Subcutaneous abdominal adipose tissue (tissue), 5 donors: ENCODE results near the gene PRR7.

Experiments
- H3K27ac ChIP-seq: one replicate; pipeline ENCODE4 v1.7.0; 2013; ENCODE audit warnings: low read depth, mild to moderate bottlenecking, inconsistent platforms, low read length, moderate library complexity
- H3K27me3 ChIP-seq, 5 donors: one replicate each; pipeline ENCODE4 v1.7.0; 2013; ENCODE audit warnings: low read length in 5 of 5, inconsistent platforms in 1 of 5; ENCODE audit not compliant: control insufficient read depth in 5 of 5, insufficient read depth in 4 of 5
- H3K36me3 ChIP-seq, 5 donors: one replicate each; pipeline ENCODE4 v1.7.0; 2013; ENCODE audit warnings: low read length in 5 of 5; ENCODE audit not compliant: control insufficient read depth in 5 of 5, insufficient read depth in 5 of 5
- H3K4me1 ChIP-seq, 5 donors: one replicate each; pipeline ENCODE4 v1.7.0; 2013; ENCODE audit warnings: low read length in 5 of 5, mild to moderate bottlenecking in 3 of 5, moderate library complexity in 1 of 5; ENCODE audit not compliant: control insufficient read depth in 5 of 5, insufficient read depth in 5 of 5
- H3K4me3 ChIP-seq, 5 donors: one replicate each; pipeline ENCODE4 v1.7.0; 2013; ENCODE audit warnings: low read length in 5 of 5, low read depth in 1 of 5
- H3K9ac ChIP-seq, 5 donors: one replicate each; pipeline ENCODE4 v1.7.0; 2013; ENCODE audit warnings: low read length in 5 of 5, mild to moderate bottlenecking in 4 of 5, moderate library complexity in 3 of 5
- H3K9me3 ChIP-seq, 5 donors: one replicate each; pipeline ENCODE4 v1.7.0; 2013; ENCODE audit warnings: low read length in 5 of 5; ENCODE audit not compliant: control insufficient read depth in 5 of 5
- donor health status: healthy.
- donor health status: healthy.
- donor health status: healthy.
- donor health status: healthy.
- donor health status: healthy.

PRR7 gene

DNA sequence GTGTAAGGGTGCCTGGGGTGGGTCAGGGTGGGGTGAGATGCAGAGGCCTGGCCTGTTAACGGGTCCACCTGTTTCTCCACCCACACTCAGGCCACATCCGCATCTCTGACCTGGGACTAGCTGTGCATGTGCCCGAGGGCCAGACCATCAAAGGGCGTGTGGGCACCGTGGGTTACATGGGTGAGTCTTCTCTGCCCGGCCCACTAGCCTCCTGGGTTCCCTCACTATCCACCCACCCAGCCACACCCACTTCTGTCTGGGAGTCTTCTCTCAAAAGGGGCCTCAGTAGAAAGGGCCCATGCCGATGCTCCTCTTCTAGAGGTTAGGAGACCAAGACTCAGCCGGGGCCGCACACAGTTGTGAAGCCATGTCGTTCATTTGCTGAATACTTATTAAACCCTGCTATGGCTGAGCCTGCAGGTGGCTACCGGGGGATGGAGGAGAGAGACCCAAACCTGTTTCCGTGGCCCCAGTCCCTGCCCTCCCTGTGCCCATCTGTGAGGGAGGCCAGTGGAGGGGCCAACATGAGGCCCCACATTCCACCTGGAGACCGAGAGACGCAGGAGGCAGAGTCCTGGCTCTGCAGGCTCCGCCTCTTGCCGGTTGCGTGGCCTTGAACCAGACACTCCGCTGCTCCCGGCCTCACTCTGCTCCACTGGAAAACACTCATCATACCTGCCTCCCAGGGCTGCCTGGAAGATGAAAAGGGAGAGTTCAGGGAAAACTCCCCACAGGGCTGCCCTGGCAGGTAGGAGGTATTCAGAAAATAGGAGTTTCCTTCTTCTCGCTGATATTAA lies 11.5 kb upstream of the PRR7 start:
- Histone ChIP-seq H3K27ac (no peak overlapping the region), H3K36me3 (peaks cover 0 to 85% (median 71%) of the 10 kb centered on the region in 5 donors), H3K4me3 (no peak overlapping the region), H3K4me1 (peaks cover 0 to 21% (median 6%) of the 10 kb centered on the region in 5 donors), H3K9ac (no peak overlapping the region), H3K27me3 (no peaks in the 10 kb centered on the region), H3K9me3 (no peaks in the 10 kb centered on the region)

DNA sequence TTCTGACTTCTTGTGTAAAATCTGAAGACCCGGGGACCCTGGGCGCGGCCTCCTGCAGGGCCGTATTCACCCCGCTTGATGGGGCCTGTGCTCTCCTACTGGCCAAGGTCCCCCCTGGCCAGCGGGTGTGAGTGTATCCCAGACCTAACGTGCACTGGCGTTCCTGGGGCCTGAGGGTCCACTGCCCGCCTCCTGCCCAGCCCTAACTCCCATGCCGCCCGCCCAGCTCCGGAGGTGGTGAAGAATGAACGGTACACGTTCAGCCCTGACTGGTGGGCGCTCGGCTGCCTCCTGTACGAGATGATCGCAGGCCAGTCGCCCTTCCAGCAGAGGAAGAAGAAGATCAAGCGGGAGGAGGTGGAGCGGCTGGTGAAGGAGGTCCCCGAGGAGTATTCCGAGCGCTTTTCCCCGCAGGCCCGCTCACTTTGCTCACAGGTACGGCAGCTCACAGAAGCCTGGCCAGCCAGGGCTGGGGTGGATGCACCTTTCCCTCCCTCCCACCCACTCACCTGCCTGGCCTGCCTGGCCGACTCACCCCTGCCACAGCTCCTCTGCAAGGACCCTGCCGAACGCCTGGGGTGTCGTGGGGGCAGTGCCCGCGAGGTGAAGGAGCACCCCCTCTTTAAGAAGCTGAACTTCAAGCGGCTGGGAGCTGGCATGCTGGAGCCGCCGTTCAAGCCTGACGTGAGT lies 10.6 kb upstream of the PRR7 start:
- no peak overlapping the region for H3K4me3 ChIP-seq
- H3K36me3 ChIP-seq: peaks cover 0 to 85% (median 74%) of the 10 kb centered on the region in 5 donors
- H3K9me3 ChIP-seq: no peaks in the 10 kb centered on the region
- peaks cover 0 to 15% (median 5%) of the 10 kb centered on the region in 5 donors for H3K4me1 ChIP-seq
- H3K27ac ChIP-seq: no peak overlapping the region
- H3K9ac ChIP-seq: no peak overlapping the region
- no peaks in the 10 kb centered on the region for H3K27me3 ChIP-seq

GRCh38 chr5:177437623-177438022 lies 9.0 kb upstream of the PRR7 start:
- Histone ChIP-seq H3K4me1 (no peaks in the 10 kb centered on the region), H3K9me3 (no peaks in the 10 kb centered on the region), H3K4me3 (no peak overlapping the region), H3K36me3 (peaks cover 0 to 84% (median 77%) of the 10 kb centered on the region in 5 donors), H3K27ac (no peak overlapping the region), H3K27me3 (no peaks in the 10 kb centered on the region), H3K9ac (no peak overlapping the region)

GRCh38 chr5:177438468-177438867 lies 8.1 kb upstream of the PRR7 start:
- Histone ChIP-seq H3K9ac (no peak overlapping the region), H3K36me3 (peaks cover 0 to 82% (median 69%) of the 10 kb centered on the region in 5 donors), H3K4me1 (no peaks in the 10 kb centered on the region), H3K9me3 (no peaks in the 10 kb centered on the region), H3K27ac (no peak overlapping the region), H3K27me3 (no peaks in the 10 kb centered on the region), H3K4me3 (no peak overlapping the region)

DNA sequence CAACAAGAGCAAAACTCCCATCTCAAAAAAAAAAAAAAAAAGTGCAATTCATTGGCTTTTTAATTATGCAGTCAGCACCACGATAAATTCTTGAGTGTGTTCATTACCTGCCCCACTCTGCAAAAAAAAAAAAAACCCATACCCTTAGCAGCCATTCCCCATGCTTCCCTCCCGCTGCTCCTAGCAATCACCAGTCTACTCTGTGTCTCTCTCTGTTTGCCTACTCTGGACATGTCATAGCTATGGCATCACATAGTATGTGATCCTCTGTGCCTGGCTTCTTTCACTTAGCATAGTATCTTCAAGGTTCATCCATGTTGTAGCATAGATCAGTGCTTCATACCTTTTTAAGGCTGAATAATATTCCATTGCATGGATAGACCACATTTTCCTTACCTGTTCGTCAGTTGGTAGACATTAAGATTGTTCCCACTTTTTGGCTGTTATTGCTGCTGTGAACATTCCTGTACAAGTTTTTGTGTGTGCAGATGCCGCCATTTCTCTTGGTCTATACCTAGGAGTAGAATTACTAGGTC lies 7.0 kb upstream of the PRR7 start:
- no peaks in the 10 kb centered on the region for H3K4me1 ChIP-seq
- no peaks in the 10 kb centered on the region for H3K9me3 ChIP-seq
- H3K27me3 ChIP-seq: no peaks in the 10 kb centered on the region
- no peak overlapping the region for H3K4me3 ChIP-seq
- peaks cover 0 to 70% (median 59%) of the 10 kb centered on the region in 5 donors for H3K36me3 ChIP-seq
- H3K9ac ChIP-seq: no peak overlapping the region
- no peak overlapping the region for H3K27ac ChIP-seq

- Histone ChIP-seq H3K27me3 (no peaks in the 10 kb centered on the region), H3K4me1 (no peaks in the 10 kb centered on the region), H3K9me3 (no peaks in the 10 kb centered on the region), H3K36me3 (peaks cover 0 to 62% (median 50%) of the 10 kb centered on the region in 5 donors), H3K4me3 (no peak overlapping the region), H3K9ac (no peak overlapping the region), H3K27ac (no peak overlapping the region)
These were observed 6.2 kb upstream of the PRR7 start for GRCh38 chr5:177440211-177440989.

DNA sequence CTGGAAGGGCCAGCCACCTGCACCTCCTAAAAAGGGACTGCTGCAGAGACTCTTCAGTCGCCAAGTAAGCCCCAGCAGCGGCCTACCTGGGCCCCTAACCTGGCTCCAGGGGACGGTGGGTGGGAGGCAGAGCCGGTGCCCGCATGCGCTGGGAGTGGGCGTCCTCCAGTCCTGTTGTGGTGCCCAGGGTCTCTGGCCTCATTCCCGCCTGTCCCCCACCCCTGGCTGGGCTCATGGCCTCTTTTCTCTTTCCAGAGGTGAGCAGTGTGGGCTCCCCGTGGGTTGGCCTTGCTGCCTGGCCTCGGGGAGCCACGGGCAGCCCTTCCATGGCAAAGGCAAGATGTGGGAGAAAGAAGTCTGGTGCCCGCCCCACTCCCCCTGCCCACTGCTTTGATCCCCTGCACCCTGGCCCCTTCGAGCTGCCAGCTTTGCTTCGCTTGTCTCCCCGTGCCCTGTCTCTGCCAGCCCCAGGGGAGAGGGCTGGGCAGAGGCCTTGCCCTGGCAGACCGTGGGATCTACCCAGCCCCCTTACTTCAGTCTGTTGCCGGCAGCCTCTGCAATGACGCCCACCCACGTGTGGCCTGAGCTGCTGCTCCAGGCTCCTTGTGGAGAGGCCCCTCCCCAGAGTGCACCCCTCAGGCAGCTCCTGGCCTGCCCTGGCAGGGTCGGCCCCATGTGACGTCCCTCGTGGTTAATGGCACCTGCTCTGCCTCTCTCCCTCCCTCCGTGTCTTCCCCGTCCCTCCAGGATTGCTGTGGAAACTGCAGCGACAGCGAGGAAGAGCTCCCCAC lies 5.4 kb upstream of the PRR7 start:
- H3K4me3 ChIP-seq: no peak overlapping the region
- H3K27me3 ChIP-seq: peaks cover 0 to 3% (median 2%) of the 10 kb centered on the region in 5 donors
- peaks cover 0 to 54% (median 43%) of the 10 kb centered on the region in 5 donors for H3K36me3 ChIP-seq
- H3K9me3 ChIP-seq: no peaks in the 10 kb centered on the region
- H3K9ac ChIP-seq: no peak overlapping the region
- peaks cover 0 to 4% (median 3%) of the 10 kb centered on the region in 5 donors for H3K4me1 ChIP-seq
- no peak overlapping the region for H3K27ac ChIP-seq

GRCh38 chr5:177442066-177442826 lies 4.4 kb upstream of the PRR7 start:
- peaks cover 0 to 6% (median 4%) of the 10 kb centered on the region in 5 donors for H3K27me3 ChIP-seq
- no peak overlapping the region for H3K4me3 ChIP-seq
- H3K9me3 ChIP-seq: no peaks in the 10 kb centered on the region
- H3K9ac ChIP-seq: no peak overlapping the region
- H3K27ac ChIP-seq: no peak overlapping the region
- peaks cover 0 to 45% (median 35%) of the 10 kb centered on the region in 5 donors for H3K36me3 ChIP-seq
- peaks cover 0 to 13% (median 7%) of the 10 kb centered on the region in 5 donors for H3K4me1 ChIP-seq
